IMR-90 (cell line): ENCODE results near the gene NR2C1. TPM values are rescaled to one million over a fixed set of nuclear protein-coding genes. Genes with fewer than 3 reads are reported as not detected.

ENCODE experiments used
- ATAC-seq: fragments of 200-7000 bp; cut with Tn5 transposase; 2 replicates; pipeline ENCODE4 v1.9.1; 2020; ENCODE audit warnings: low read depth, mild to moderate bottlenecking, moderate library complexity
- BruUV-seq: library from RNA; stranded (reverse); fragments of 400-500 nt; replicated peaks from 2 replicates; lab custom pipeline; 2021; lab: Mats Ljungman, UMichigan
- CTCF ChIA-PET: fragments of 300-600 bp; formaldehyde crosslinking; extraction: SDS; loops from one replicate; lab custom pipeline; 2021; ENCODE audit warnings: antibody characterized with exemption; lab: Yijun Ruan, JAX
- POLR2A ChIA-PET: fragments of 300-600 bp; sonication (Branson Sonifier 250); formaldehyde crosslinking; loops from one replicate; lab custom pipeline; 2022; ENCODE audit warnings: antibody characterized with exemption; ENCODE audit not compliant: unreplicated experiment; lab: Charles Lee
- DNase-seq: peaks from one replicate; pipeline ENCODE4 v3.0.0; 2013
- H2AFZ ChIP-seq: replicated peaks from 2 replicates; pipeline ENCODE3; 2013; ENCODE audit warnings: low read length, mild to moderate bottlenecking; ENCODE audit not compliant: poor library complexity
- H2AK5ac ChIP-seq: 2 replicates; pipeline ENCODE4 v1.6.1; 2013; ENCODE audit warnings: low read depth, low read length, inconsistent platforms
- H2AK9ac ChIP-seq: replicated peaks from 2 replicates; pipeline ENCODE3; 2013; ENCODE audit warnings: mild to moderate bottlenecking, low read depth, low read length, moderate library complexity; ENCODE audit not compliant: poor library complexity
- H2BK120ac ChIP-seq: 2 replicates; pipeline ENCODE4 v1.6.1; 2013; ENCODE audit warnings: low read depth, low read length, inconsistent platforms
- H2BK15ac ChIP-seq: 3 replicates; pipeline ENCODE4 v1.6.1; 2013; ENCODE audit warnings: low read depth, low read length, inconsistent platforms
- H2BK20ac ChIP-seq: 2 replicates; pipeline ENCODE4 v1.6.1; 2013; ENCODE audit warnings: low read depth, mild to moderate bottlenecking, inconsistent platforms, low read length, moderate library complexity
- H2BK5ac ChIP-seq: 2 replicates; pipeline ENCODE4 v1.6.1; 2013; ENCODE audit warnings: mild to moderate bottlenecking, low read depth, low read length, inconsistent platforms; ENCODE audit not compliant: poor library complexity, severe bottlenecking
- H3K14ac ChIP-seq: replicated peaks from 2 replicates; pipeline ENCODE4 v1.6.1; 2013; ENCODE audit warnings: low read depth, low read length, inconsistent platforms
- H3K18ac ChIP-seq: 2 replicates; pipeline ENCODE4 v1.6.1; 2013; ENCODE audit warnings: low read depth, low read length, control low read depth
- H3K23ac ChIP-seq: 2 replicates; pipeline ENCODE4 v1.6.1; 2013; ENCODE audit warnings: low read depth, low read length, inconsistent platforms
- H3K27ac ChIP-seq: 2 replicates; pipeline ENCODE4 v1.5.1; 2013; ENCODE audit warnings: mild to moderate bottlenecking, control low read depth, low read length; ENCODE audit not compliant: insufficient read depth
- H3K27me3 ChIP-seq: 2 replicates; pipeline ENCODE4 v1.6.1; 2013; ENCODE audit warnings: low read length; ENCODE audit not compliant: control insufficient read depth, insufficient read depth
- H3K36me3 ChIP-seq: 2 replicates; pipeline ENCODE4 v1.6.1; 2013; ENCODE audit warnings: low read length, mixed read lengths; ENCODE audit not compliant: control insufficient read depth, insufficient read depth
- H3K4ac ChIP-seq: 2 replicates; pipeline ENCODE4 v1.6.1; 2013; ENCODE audit warnings: low read depth, low read length, inconsistent platforms
- H3K4me1 ChIP-seq: 2 replicates; pipeline ENCODE4 v1.6.1; 2013; ENCODE audit warnings: low read length, mixed read lengths; ENCODE audit not compliant: control insufficient read depth, insufficient read depth
- H3K4me2 ChIP-seq: 2 replicates; pipeline ENCODE4 v1.6.1; 2013; ENCODE audit warnings: low read depth, mild to moderate bottlenecking, control low read depth, low read length, moderate library complexity
- H3K4me3 ChIP-seq: 2 replicates; pipeline ENCODE4 v1.5.1; 2013; ENCODE audit warnings: low read depth, mild to moderate bottlenecking, control low read depth, low read length, moderate library complexity; ENCODE audit not compliant: insufficient read depth
- H3K56ac ChIP-seq: 2 replicates; pipeline ENCODE4 v1.6.1; 2013; ENCODE audit warnings: low read length, inconsistent platforms; ENCODE audit not compliant: insufficient read depth; ENCODE audit errors: extremely low read depth
- H3K79me1 ChIP-seq, 2 experiments: 2 replicates each; pipeline ENCODE4 v1.6.1; 2013; ENCODE audit warnings: low read length in 2 of 2, inconsistent platforms in 1 of 2, low read depth in 1 of 2
- H3K9ac ChIP-seq: 2 replicates; pipeline ENCODE4 v1.6.1; 2013; ENCODE audit warnings: low read depth, low read length, control low read depth
- H3K9me1 ChIP-seq: 2 replicates; pipeline ENCODE4 v1.6.1; 2013; ENCODE audit warnings: low read length, inconsistent platforms; ENCODE audit not compliant: insufficient read depth
- H3K9me3 ChIP-seq: 2 replicates; pipeline ENCODE4 v1.6.1; 2013; ENCODE audit warnings: low read length; ENCODE audit not compliant: control insufficient read depth, insufficient read depth
- H4K20me1 ChIP-seq: 2 replicates; pipeline ENCODE4 v1.6.1; 2013; ENCODE audit warnings: low read length, inconsistent platforms; ENCODE audit not compliant: insufficient read depth
- H4K5ac ChIP-seq: 2 replicates; pipeline ENCODE4 v1.6.1; 2013; ENCODE audit warnings: mild to moderate bottlenecking, low read depth, low read length, control low read depth
- H4K8ac ChIP-seq, 2 experiments: 2 replicates each; pipeline ENCODE4 v1.6.1; 2013; ENCODE audit warnings: low read depth in 2 of 2, low read length in 2 of 2, control low read depth in 1 of 2, inconsistent platforms in 1 of 2
- H4K91ac ChIP-seq: 2 replicates; pipeline ENCODE4 v1.6.1; 2013; ENCODE audit warnings: low read depth, low read length, inconsistent platforms; ENCODE audit not compliant: insufficient read depth
- BHLHE40 ChIP-seq: fragments of 150-350 bp; IDR thresholded peaks from 2 replicates; pipeline ENCODE4 v1.6.1; 2016; ENCODE audit warnings: mild to moderate bottlenecking, low read depth, low read length
- CEBPB ChIP-seq: IDR thresholded peaks from 2 replicates; pipeline ENCODE4 v1.6.1; 2012; ENCODE audit warnings: low read depth, low read length, improper control_type of control experiment
- MXI1 ChIP-seq: IDR thresholded peaks from 2 replicates; pipeline ENCODE4 v1.6.1; 2012; ENCODE audit warnings: low read depth, mild to moderate bottlenecking, low read length, moderate library complexity, borderline replicate concordance
- WGBS, 2 experiments: methylation state at CpG; one replicate each; pipeline versions ENCODE4 v1.1.5 to v1.1.7; 2013; ENCODE audit warnings: missing lambda C conversion rate in 2 of 2; ENCODE audit not compliant: insufficient read length in 1 of 2; ENCODE audit errors: extremely low coverage in 2 of 2; 5-methylcytosine and 5-hydroxymethylcytosine counted together
- dilution Hi-C: fragments of 300-500 bp; cut with HindIII; formaldehyde crosslinking; loops from one replicate; pipeline ENCODE4 v1.14.3; 2018; ENCODE audit warnings: low sequenced_read_pairs; ENCODE audit not compliant: unreplicated experiment
- in situ Hi-C: fragments of 300-500 bp; cut with MboI; formaldehyde crosslinking; loops from 3 replicates; pipeline ENCODE4 v1.14.3; 2019; ENCODE audit warnings: low sequenced_read_pairs, inconsistent platforms, mixed read lengths
- intact Hi-C: fragments of 100-400 bp; cut with micrococcal nuclease; formaldehyde crosslinking; loops from 2 replicates; pipeline ENCODE4 v1.10.0; 2022
- polyA plus RNA-seq, 3 experiments: library from polyadenylated mRNA; depleted of rRNA; stranded (reverse); fragments of >200 nt; gene quantifications; 2 replicates each; pipeline ENCODE4 v1.2.3, GENCODE V29; 2012; ENCODE audit warnings: low replicate concordance in 1 of 3
- total RNA-seq: library from RNA; depleted of rRNA; stranded (reverse); fragments of >200 nt; gene quantifications from 2 replicates; pipeline ENCODE4 v1.2.3, GENCODE V29; 2012

Gene NR2C1
- total and polyA plus RNA-seq, 2 of the 4 experiments (the other 2 are of a cell fraction): 12.7 to 14.1 TPM

- intact Hi-C loops: no loop called here
- H2BK20ac ChIP-seq: no peak overlapping the region
- no peak overlapping the region for H4K8ac ChIP-seq
- no peak overlapping the region for H3K14ac ChIP-seq
- no peak overlapping the region for H4K91ac ChIP-seq
- no peak overlapping the region for H2AK9ac ChIP-seq
- no CpG with 5 or more reads among the region's 1 CpG for WGBS, 2 experiments
- no peak overlapping the region for H3K23ac ChIP-seq
- in situ Hi-C loops: no loop called here
- H3K9ac ChIP-seq: no peak overlapping the region
- peaks cover 7% of the 10 kb centered on the region for H3K36me3 ChIP-seq
- no peak overlapping the region for H2BK15ac ChIP-seq
- no peaks in the 10 kb centered on the region; the same call in 1 of the 2 replicates for H3K4me1 ChIP-seq
- H3K4me2 ChIP-seq: no peak overlapping the region
- dilution Hi-C loops: no loop called here
- H3K9me1 ChIP-seq: no peaks in the 10 kb centered on the region
- H3K27me3 ChIP-seq: no peaks in the 10 kb centered on the region
- ChIA-PET POLR2A (no interaction called here), CTCF (no interaction called here)
- no peak overlapping the region for H4K5ac ChIP-seq
- no peak overlapping the region for H3K4me3 ChIP-seq
- no peak overlapping the region for H2BK5ac ChIP-seq
- no peaks in the 10 kb centered on the region for H3K9me3 ChIP-seq
- H2AK5ac ChIP-seq: no peak overlapping the region
- H3K4ac ChIP-seq: no peak overlapping the region
- H3K27ac ChIP-seq: no peak overlapping the region
- no peak overlapping the region for H2BK120ac ChIP-seq
- H2AFZ ChIP-seq: no peak overlapping the region
- TF ChIP-seq BHLHE40: no peak
- no peak for TF ChIP-seq MXI1
- TF ChIP-seq CEBPB: no peak
- no peaks in the 10 kb centered on the region for H4K20me1 ChIP-seq
- H3K56ac ChIP-seq: no peak overlapping the region
- no peak overlapping the region for H3K18ac ChIP-seq
- H3K79me1 ChIP-seq: no peaks in the 10 kb centered on the region
- BruUV-seq: no TSS peak
- DNase-seq (no peak), ATAC-seq (no peak)
Observed at GRCh38 chr12:95089462-95089861, 16.0 kb upstream of the NR2C1 start.
